Measurements from ENCODE around the gene OCIAD2. TPM values are rescaled to one million over a fixed set of nuclear protein-coding genes. Genes with fewer than 3 reads are reported as not detected.

The OCIAD2 gene
- total RNA-seq, 1 experiment from 2014 or later, result 64.0 TPM

- Histone ChIP-seq H2AFZ (ENCODE audit: low read depth, low read length, poor library complexity, severe bottlenecking) (no peak overlapping the region), H3K4me3 (replicated peaks in 1 of 2; ENCODE audit: low read depth in 1 of 2, low read length in 2 of 2) (no peak overlapping the region), H3K9ac (ENCODE audit: low read length) (no peak overlapping the region), H3K9me2 (ENCODE audit: insufficient read depth) (no peaks in the 10 kb centered on the region), H4K20me1 (ENCODE audit: insufficient read depth) (no peaks in the 10 kb centered on the region), H3K4me1 (ENCODE audit: control insufficient read depth in 1 of 2, insufficient read depth in 2 of 2, low read length in 2 of 2) (peaks cover 12 to 26% of the 10 kb centered on the region in 2 experiments), H3K27ac (ENCODE audit: low read depth, low read length) (no peak overlapping the region), H3K9me3 (ENCODE audit: control insufficient read depth in 1 of 2, insufficient read depth in 1 of 2, low read depth in 1 of 2, low read length in 2 of 2) (no peaks in the 10 kb centered on the region), H3K36me3 (ENCODE audit: control insufficient read depth in 1 of 2, insufficient read depth in 2 of 2, low read length in 2 of 2) (no peaks in the 10 kb centered on the region), H3K79me2 (ENCODE audit: insufficient read depth, low read length) (no peaks in the 10 kb centered on the region), H3K4me2 (ENCODE audit: low read length) (no peak overlapping the region), H3K27me3 (ENCODE audit: insufficient read depth, low read length) (no peaks in the 10 kb centered on the region)
- ChIA-PET RAD21 (ENCODE audit: low non-redundant PET in 1 of 2, low total read pairs in 2 of 2, uncharacterized antibody in 2 of 2, unreplicated experiment in 2 of 2) (no interaction called here), CTCF (no interaction called here), POLR2A (no interaction called here)
- intact Hi-C loops (cut with micrococcal nuclease), result no loop called here
- DNase-seq (ENCODE audit: low read depth, low spot score) (no peak), ATAC-seq (no peak)
- no TSS peak for BruUV-seq (replicated peaks)
- TF ChIP-seq POLR2A (IDR thresholded peaks at IDR 0.05; ENCODE audit: borderline replicate concordance, extremely low read depth, insufficient read depth, insufficient read length), result no peak
- no peak for TF ChIP-seq ZNF274 (IDR thresholded peaks at IDR 0.05; ENCODE audit: low read depth, low read length)
- TF ChIP-seq CBX3 (IDR thresholded peaks at IDR 0.05; ENCODE audit: low read depth), result no peak
- TF ChIP-seq FOSL1 (IDR thresholded peaks at IDR 0.05; ENCODE audit: low read depth), result no peak
- TF ChIP-seq SRF (IDR thresholded peaks at IDR 0.05; ENCODE audit: low read depth), result no peak
- no peak for TF ChIP-seq ZBTB33 (IDR thresholded peaks at IDR 0.05; ENCODE audit: extremely low read depth, insufficient replicate concordance, low read length)
- no peak for TF ChIP-seq ATF3 (IDR thresholded peaks at IDR 0.05)
- no peak for TF ChIP-seq EZH2 (IDR thresholded peaks at IDR 0.05)
- no peak for TF ChIP-seq EZH2phosphoT487 (IDR thresholded peaks at IDR 0.05; ENCODE audit: borderline replicate concordance)
- no peak for TF ChIP-seq SP1 (IDR thresholded peaks at IDR 0.05; ENCODE audit: low read depth)
- no peak for TF ChIP-seq TCF7L2 (IDR thresholded peaks at IDR 0.05; ENCODE audit: borderline replicate concordance, extremely low read depth, insufficient read depth, insufficient read length)
- TF ChIP-seq MAX (IDR thresholded peaks at IDR 0.05), result no peak
- TF ChIP-seq RAD21 (IDR thresholded peaks at IDR 0.05; ENCODE audit: low read depth), result no peak
- no peak for TF ChIP-seq YY1 (IDR thresholded peaks at IDR 0.05; ENCODE audit: extremely low read depth, insufficient replicate concordance, low read depth, low read length)
- no peak for TF ChIP-seq SIN3A (IDR thresholded peaks at IDR 0.05; ENCODE audit: low read depth)
- TF ChIP-seq EGR1 (IDR thresholded peaks at IDR 0.05; ENCODE audit: low read depth), result no peak
- TF ChIP-seq CEBPB (IDR thresholded peaks at IDR 0.05; ENCODE audit: low read depth), result no peak
- no peak for TF ChIP-seq ELF1 (IDR thresholded peaks at IDR 0.05; ENCODE audit: borderline replicate concordance, low read depth)
- no peak for TF ChIP-seq JUND (IDR thresholded peaks at IDR 0.05)
Measured at GRCh38 chr4:48945981-48946380, 39.4 kb upstream of the OCIAD2 start.
